HAP-1 (cell line): ENCODE measurements around the gene KRT10.
A peak's percentile ranks its signal among the peaks of the same experiment; 100 is the strongest.
"Not testable (repeated sequence)": the region's sequence is repeated elsewhere in the genome, so short reads cannot be mapped to it uniquely, and the experiment has no call there.

Experiments used
- DNase-seq, 2 experiments: peaks; one replicate each; pipeline ENCODE4 v3.0.0-alpha.2; 2016 to 2020; ENCODE audit warnings: low spot score in 2 of 2
- H3K27me3 ChIP-seq: fragments of 250-450 bp; sonication (Bioruptor Pico); 2 replicates; pipeline ENCODE4 v1.5.1; 2020; ENCODE audit warnings: low read depth, mild to moderate bottlenecking, moderate library complexity
- H3K36me3 ChIP-seq: fragments of 250-450 bp; sonication (Bioruptor Pico); replicated peaks from 2 replicates; pipeline ENCODE4 v1.5.1; 2020; ENCODE audit warnings: mild to moderate bottlenecking
- H3K4me1 ChIP-seq: fragments of 250-450 bp; sonication (Bioruptor Pico); 2 replicates; pipeline ENCODE4 v1.5.1; 2020; ENCODE audit warnings: mild to moderate bottlenecking
- H3K4me3 ChIP-seq: fragments of 250-450 bp; sonication (Bioruptor Pico); 2 replicates; pipeline ENCODE4 v1.5.1; 2020; ENCODE audit warnings: mild to moderate bottlenecking, moderate library complexity
- H3K9me3 ChIP-seq: fragments of 250-450 bp; sonication (Bioruptor Pico); 2 replicates; pipeline ENCODE4 v1.5.1; 2020; ENCODE audit warnings: mild to moderate bottlenecking, moderate library complexity
- in situ Hi-C: fragments of 300-500 bp; cut with MboI; formaldehyde crosslinking; loops from 3 replicates; pipeline ENCODE4 v1.14.3; 2020; ENCODE audit warnings: low sequenced_read_pairs, inconsistent platforms, mixed read lengths

KRT10 gene

DNA sequence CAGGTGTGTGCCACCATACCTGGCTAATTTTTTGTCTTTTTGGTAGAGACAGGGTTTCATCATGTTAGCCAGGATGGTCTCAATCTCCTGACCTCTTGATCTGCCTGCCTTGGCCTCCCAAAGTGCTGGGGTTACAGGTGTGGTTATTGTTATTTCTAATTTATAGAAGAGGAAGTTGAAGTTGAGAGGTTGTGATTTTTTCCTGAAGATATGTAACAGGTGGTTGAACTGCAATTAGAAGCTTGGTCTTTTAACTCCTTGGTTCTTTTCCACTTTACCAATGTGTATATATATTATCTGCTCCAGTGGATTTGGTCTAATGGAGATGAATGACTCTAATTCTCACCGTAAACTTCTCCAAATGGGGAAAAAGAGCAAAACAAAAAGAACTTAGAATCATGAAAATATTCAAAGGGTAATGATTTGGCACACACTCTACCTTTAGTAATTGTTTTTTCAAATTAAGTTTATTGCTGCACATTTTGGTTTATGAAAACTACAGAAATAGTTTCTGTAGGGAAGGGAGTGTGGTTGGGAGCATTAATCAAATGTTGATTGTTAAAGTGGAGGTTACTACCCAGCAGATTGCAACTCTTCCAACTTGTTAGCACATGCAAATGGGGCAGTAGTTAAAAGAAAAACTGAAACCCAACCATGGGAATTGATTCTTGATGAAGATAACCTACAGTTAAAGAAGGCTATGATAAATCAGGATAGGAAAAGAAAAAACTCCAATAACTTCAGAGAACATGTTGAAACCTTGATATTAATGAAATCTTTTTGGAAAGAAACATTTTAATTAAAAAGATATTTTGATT is 1.8 kb upstream of the KRT10 start:
- H3K9me3 ChIP-seq, result no peaks in the 10 kb centered on the region
- no peaks in the 10 kb centered on the region; the same call in 1 of the 2 replicates for H3K36me3 ChIP-seq
- H3K4me1 ChIP-seq, result peaks cover 8% of the 10 kb centered on the region
- H3K4me3 ChIP-seq, result no peak overlapping the region
- no peak for DNase-seq
- in situ Hi-C loops, result no loop called here
- no peaks in the 10 kb centered on the region for H3K27me3 ChIP-seq

DNA sequence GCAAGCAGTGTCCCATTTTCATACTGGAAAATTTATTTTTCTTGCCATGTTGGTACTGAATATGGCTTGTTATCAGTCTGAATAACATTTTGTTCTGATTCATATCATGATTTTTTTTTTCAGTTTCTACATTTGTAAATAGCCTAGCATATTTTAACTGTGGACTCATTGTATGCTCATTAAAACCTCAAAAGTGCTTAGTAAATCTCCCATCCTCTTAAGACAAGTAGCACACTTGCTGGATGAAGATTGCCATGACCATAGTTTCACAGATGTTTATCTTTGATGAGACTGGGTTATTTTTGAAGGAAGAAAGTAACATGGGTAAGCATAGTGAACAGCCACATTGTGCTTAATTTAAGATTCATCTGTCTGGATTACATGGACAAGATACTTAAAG is 878 bp downstream of the KRT10 start:
- in situ Hi-C loops, result no loop called here
- Histone ChIP-seq H3K4me1 (no peaks in the 10 kb centered on the region; the same call in 1 of the 2 replicates), H3K9me3 (no peaks in the 10 kb centered on the region), H3K36me3 (peaks cover 7% of the 10 kb centered on the region; the same call in 1 of the 2 replicates), H3K4me3 (no peak overlapping the region), H3K27me3 (no peaks in the 10 kb centered on the region)
- no peak for DNase-seq

DNA sequence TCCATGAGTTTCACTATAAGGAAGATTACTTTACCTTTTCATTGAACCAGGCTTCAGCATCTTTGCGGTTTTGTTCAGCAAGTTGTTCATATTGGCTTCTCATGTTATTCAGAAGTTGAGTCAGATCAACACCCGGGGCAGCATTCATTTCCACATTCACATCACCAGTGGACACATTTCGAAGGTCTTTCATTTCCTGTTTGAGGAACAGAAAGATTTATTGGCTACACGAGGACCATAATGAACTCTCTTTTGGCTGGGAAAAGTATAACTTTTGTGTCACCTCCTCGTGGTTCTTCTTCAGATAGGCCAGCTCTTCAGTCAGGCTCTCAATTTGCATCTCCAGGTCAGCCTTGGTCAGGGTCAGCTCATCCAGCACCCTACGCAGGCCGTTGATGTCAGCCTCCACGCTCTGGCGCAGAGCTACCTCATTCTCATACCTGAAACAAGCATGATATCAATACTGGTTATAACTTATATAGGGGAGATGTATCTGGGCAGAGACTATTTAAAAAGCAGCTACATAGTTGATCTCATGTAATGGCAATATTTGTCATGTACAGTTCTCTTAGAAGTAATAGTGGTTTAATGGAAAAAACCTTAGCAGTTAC is 2.1 kb downstream of the KRT10 start:
- H3K36me3 ChIP-seq, result peaks cover 7% of the 10 kb centered on the region; the same call in 1 of the 2 replicates
- no peak overlapping the region for H3K4me3 ChIP-seq
- no peaks in the 10 kb centered on the region for H3K27me3 ChIP-seq
- in situ Hi-C loops, result no loop called here
- H3K9me3 ChIP-seq, result no peaks in the 10 kb centered on the region
- no peaks in the 10 kb centered on the region; the same call in 1 of the 2 replicates for H3K4me1 ChIP-seq
- no peak for DNase-seq

DNA sequence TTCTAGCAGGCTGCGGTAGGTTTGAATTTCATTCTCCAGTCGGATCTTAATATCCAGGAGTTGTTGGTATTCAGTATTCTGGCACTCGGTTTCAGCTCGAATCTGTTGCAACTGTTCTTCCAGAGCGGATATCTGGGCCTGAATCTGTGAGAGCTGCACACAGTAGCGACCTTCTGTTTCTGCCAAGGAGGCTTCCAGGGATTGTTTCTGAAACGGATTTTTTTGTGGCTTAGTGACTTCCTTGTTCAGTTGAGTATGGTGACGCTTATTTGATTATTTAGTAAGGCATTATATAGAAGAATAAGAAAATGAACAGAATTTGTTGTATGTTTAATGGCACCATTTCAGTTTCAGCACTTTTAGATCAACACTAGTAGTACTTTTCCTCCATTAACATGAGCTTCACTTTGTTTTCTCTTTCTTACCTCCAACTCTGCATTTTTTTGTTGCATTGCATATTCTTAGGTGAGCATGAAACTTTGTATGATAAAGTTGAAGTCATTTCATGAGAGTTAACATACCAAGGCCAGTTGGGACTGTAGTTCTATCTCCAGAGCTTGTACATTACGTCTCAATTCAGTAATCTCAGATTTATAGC is 2.8 kb downstream of the KRT10 start:
- H3K36me3 ChIP-seq, result peaks cover 7% of the 10 kb centered on the region; the same call in 1 of the 2 replicates
- peak overlapping the region; percentile 51 for H3K4me3 ChIP-seq
- no peak for DNase-seq
- no peaks in the 10 kb centered on the region; the same call in 1 of the 2 replicates for H3K4me1 ChIP-seq
- in situ Hi-C loops, result no loop called here
- H3K9me3 ChIP-seq, result no peaks in the 10 kb centered on the region
- H3K27me3 ChIP-seq, result no peaks in the 10 kb centered on the region

DNA sequence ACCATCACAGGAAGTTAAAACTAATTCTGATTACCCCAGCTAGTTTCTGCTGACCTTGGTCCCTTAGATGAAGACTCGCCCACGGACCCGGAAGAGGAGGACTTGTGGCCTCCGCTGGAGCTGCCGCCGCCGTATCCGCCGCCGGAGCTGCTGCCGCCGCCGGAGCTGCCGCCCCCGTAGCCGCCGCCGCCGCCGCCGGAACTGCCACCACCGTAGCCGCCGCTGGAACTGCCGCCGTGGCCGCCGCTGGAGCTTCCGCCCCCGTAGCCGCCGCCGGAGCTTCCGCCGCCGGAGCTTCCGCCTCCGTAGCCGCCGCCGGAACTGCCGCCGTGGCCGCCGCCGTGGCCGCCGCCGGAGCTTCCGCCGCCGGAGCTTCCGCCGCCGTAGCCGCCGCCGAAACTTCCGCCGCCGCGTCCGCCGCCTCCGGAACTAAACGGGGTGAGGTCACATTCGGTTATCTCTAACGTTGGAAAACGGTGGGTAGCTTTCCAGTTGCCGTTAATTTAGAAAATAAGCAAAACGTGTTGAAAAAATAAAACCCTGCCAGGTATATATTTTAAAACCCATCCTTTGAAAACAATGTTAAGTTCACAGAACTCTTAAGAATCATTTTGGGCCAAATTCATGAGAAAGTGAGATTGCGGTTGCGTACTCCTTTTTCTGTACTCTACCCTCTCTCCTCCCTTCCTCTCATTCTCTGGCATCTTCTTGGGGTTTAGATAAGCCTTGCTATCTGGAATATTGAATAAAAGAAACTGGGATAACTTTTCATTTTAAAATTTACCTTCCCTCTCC is 3.5 kb downstream of the KRT10 start:
- Histone ChIP-seq H3K27me3 (no peaks in the 10 kb centered on the region), H3K9me3 (no peaks in the 10 kb centered on the region), H3K4me3 (peak overlapping the region; percentile 56)

DNA sequence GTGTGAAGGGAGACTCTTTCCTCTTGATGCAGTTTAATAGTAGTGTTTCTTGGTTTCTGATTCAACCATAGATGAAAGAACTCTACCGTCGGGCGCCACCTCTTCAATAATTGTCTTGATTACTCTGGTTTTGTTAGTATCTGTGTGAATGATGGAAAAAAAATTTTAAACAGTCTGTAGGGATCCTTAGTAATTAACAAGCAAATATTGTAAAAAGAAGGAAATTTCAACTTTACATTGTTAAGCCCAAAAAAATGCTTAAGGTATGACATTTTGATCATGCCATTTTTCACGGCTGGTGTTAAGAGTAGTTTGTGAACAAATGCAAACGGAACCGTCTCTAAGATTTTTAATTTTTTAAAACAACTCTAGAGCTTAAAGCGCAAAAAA is 4.1 kb downstream of the KRT10 start:
- H3K36me3 ChIP-seq, result 0 out of 2 replicates have a peak, but pooled peaks cover 7% of the 10 kb centered on the region
- no peaks in the 10 kb centered on the region; the same call in 1 of the 2 replicates for H3K4me1 ChIP-seq
- DNase-seq, result no peak
- no peaks in the 10 kb centered on the region for H3K27me3 ChIP-seq
- H3K9me3 ChIP-seq, result no peaks in the 10 kb centered on the region
- in situ Hi-C loops, result no loop called here
- H3K4me3 ChIP-seq, result peak overlapping the region; percentile 56

More for the DNA sequence above, 3.5 kb downstream of the KRT10 start:
- peak; percentile 65 to 85 for DNase-seq
- H3K36me3 ChIP-seq, result 0 out of 2 replicates have a peak, but pooled peaks cover 7% of the 10 kb centered on the region
- in situ Hi-C loops, result no loop called here
- H3K4me1 ChIP-seq, result no peaks in the 10 kb centered on the region; the same call in 1 of the 2 replicates

DNA sequence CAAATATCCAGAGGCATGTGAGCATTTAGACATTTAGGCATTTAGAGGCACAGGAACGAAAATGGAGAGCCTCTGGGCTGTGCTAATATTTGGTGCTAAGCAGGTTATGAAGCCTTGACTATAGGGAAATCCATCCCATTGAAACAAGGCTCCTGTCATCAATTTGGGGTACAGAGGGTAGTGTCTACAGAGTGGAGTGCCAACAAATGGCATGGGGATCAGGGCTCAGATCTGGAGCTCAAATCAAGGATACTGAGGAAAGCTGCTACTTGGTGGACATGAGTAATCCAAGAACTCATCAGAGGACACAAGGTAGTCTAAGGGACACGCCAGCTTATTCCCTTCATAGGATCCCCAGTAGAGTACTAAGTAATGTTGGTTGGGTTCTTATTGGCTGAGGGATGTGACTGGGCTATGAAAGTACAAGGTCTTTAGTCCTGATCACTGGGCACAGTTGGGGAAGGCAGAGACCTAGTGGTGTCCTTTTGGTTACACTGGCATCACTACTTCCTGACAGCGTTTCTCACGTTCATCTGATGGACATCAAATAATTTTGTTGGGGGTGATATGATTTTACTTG is 5.2 kb downstream of the KRT10 start:
- Histone ChIP-seq H3K4me3 (no peak overlapping the region), H3K36me3 (0 out of 2 replicates have a peak, but pooled peaks cover 7% of the 10 kb centered on the region), H3K4me1 (no peaks in the 10 kb centered on the region; the same call in 1 of the 2 replicates), H3K27me3 (no peaks in the 10 kb centered on the region; the same call in 1 of the 2 replicates), H3K9me3 (no peaks in the 10 kb centered on the region)
- in situ Hi-C loops, result no loop called here
- no peak for DNase-seq

DNA sequence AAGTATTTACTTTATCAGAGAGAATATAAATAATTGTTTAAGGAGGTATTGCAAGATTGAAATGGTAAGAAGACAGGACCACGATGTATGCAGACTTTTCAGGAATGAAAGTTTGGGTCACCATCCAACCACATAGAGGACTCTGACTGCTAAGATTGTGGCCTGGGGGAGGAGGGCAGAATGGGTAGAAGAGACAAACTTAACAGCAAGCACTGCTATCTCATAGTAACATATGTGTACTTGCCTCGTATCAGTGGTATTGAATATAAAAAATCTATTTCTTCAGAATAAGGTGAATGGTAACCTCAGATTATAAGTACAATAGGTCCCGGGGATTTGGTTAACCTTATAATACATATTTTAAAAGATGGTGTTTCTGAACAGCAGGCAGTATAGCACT is 5.8 kb downstream of the KRT10 start:
- H3K4me3 ChIP-seq, result no peak overlapping the region
- H3K36me3 ChIP-seq, result 0 out of 2 replicates have a peak, but pooled peaks cover 7% of the 10 kb centered on the region
- DNase-seq, result no peak
- H3K9me3 ChIP-seq, result no peaks in the 10 kb centered on the region
- in situ Hi-C loops, result no loop called here
- H3K27me3 ChIP-seq, result no peaks in the 10 kb centered on the region; the same call in 1 of the 2 replicates
- H3K4me1 ChIP-seq, result no peaks in the 10 kb centered on the region; the same call in 1 of the 2 replicates

DNA sequence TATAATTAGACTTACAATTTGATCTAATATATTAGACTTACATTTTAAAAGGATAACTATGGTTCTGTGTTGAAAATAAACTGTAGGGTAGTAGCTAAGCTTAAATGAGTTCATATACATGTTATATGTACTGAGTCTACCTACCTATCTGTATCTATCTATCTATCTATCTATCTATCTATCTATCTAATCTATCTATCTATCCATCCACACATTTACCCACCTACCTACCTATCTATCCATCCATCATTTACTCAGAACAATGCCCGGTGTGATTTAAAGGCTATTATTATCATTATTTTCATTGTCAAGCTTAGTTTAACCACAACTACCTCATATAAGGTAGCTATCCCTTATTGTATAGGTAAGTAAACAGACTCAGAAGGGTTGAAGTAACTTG is 7.0 kb downstream of the KRT10 start:
- Histone ChIP-seq H3K4me3 (no peak overlapping the region), H3K4me1 (no peaks in the 10 kb centered on the region; the same call in 1 of the 2 replicates), H3K36me3 (0 out of 2 replicates have a peak, but pooled peaks cover 7% of the 10 kb centered on the region), H3K9me3 (no peaks in the 10 kb centered on the region), H3K27me3 (peaks cover 4% of the 10 kb centered on the region; the same call in 1 of the 2 replicates)
- no peak for DNase-seq
- in situ Hi-C loops, result no loop called here

DNA sequence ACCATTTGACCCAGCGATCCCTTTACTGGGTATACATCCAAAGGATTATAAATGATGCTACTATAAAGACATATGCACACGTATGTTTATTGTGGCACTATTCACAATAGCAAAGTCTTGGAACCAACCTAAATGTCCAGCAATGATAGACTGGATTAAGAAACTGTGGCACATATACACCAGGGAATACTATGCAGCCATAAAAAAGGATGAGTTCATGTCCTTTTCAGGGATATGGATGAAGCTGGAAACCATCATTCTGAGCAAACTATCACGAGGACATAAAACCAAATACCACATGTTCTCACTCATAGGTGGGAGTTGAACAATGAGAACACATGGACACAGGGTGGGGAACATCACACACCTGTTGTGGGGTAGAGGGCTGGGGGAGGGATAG is 7.8 kb downstream of the KRT10 start:
- H3K9me3 ChIP-seq, H3K36me3 ChIP-seq, H3K27me3 ChIP-seq, H3K4me3 ChIP-seq, DNase-seq, in situ Hi-C loops, H3K4me1 ChIP-seq: not testable (repeated sequence)

DNA sequence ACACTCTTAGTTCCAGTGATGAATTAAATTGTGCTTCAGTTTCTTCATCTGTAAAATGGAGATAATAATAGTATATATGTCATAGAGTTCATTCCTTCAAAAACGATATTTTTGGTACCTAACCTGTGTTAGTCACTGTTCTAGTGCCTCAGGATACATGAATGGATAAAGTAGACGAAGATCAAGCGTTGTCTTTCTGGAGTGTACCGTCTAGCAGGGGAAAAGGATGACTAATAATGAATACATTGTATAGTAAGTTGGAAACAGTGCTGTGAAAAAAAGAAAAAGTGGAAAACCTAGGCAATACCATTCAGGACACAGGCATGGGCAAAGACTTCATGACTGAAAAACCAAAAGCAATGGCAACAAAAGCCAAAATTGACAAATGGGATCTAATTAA is 8.6 kb downstream of the KRT10 start:
- Histone ChIP-seq H3K4me1 (no peaks in the 10 kb centered on the region; the same call in 1 of the 2 replicates), H3K36me3 (0 out of 2 replicates have a peak, but pooled peaks cover 7% of the 10 kb centered on the region), H3K9me3 (no peaks in the 10 kb centered on the region), H3K27me3 (peaks cover 16% of the 10 kb centered on the region), H3K4me3 (no peak overlapping the region)
- DNase-seq, result no peak
- in situ Hi-C loops, result no loop called here

DNA sequence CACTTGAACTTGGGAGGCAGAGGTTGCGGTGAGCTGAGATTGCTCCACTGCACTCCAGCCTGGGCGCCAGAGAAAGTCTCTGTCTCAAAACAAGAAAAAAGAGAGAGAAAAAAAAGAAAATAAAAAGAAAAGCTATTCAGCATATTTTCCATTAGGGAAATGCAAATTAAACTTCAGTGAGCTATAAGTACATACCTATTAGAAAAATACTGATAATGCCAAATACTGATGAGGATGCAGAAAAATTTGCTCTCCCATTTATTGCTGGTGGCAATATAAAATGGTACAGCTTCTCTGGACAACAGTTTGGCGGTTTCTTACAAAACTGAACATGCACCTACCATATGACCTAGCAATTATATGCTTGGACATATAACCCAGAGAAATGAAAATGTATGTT is 9.8 kb downstream of the KRT10 start:
- no peaks in the 10 kb centered on the region for H3K9me3 ChIP-seq
- DNase-seq, result no peak
- no peaks in the 10 kb centered on the region for H3K4me1 ChIP-seq
- 0 out of 2 replicates have a peak, but pooled peaks cover under 1% of the 10 kb centered on the region for H3K36me3 ChIP-seq
- peaks cover 26% of the 10 kb centered on the region for H3K27me3 ChIP-seq
- in situ Hi-C loops, result no loop called here
- H3K4me3 ChIP-seq, result no peak overlapping the region

DNA sequence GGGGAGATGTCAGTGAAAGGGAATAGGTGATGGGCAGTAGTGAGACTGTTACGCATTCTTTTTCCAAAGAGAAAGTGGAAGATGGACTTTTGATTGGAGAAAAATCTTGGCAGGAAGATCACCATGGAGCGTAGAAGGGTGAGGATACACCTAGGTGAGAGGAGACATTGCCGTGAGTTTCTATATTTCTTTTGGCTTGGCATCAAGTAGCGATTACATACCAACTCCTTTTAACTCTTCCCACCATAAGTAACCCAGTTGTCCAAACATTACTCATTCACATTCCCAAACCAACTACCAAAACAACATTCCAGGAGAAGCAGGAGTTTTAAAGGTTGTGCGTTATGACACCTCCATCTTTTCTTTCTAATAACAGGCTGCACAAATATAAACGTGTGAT is 11.9 kb downstream of the KRT10 start:
- Histone ChIP-seq H3K9me3 (no peaks in the 10 kb centered on the region), H3K27me3 (peaks cover 46% of the 10 kb centered on the region), H3K4me1 (no peaks in the 10 kb centered on the region), H3K4me3 (no peak overlapping the region), H3K36me3 (no peaks in the 10 kb centered on the region)
- DNase-seq, result no peak
- in situ Hi-C loops, result no loop called here
